K562 (cell line): ENCODE results near the gene ARHGAP42. TPM values are rescaled to one million over a fixed set of nuclear protein-coding genes. Genes with fewer than 3 reads are reported as not detected.

ENCODE experiments used
- ATAC-seq: fragments of 200-7000 bp; cut with Tn5 transposase; 3 replicates; pipeline ENCODE4 v1.9.1; 2020; ENCODE audit warnings: moderate library complexity
- BruUV-seq: library from RNA; stranded (reverse); fragments of 400-500 nt; replicated peaks from 2 replicates; lab custom pipeline; 2021; lab: Mats Ljungman, UMichigan
- CTCF ChIA-PET: fragments of 300-600 bp; formaldehyde crosslinking; extraction: SDS; loops from one replicate; lab custom pipeline; 2021; ENCODE audit warnings: low intra/inter-chr PET ratio; lab: Yijun Ruan, JAX
- POLR2A ChIA-PET: fragments of 300-600, 350-650 bp; sonication (Branson Sonifier 250); formaldehyde crosslinking; extraction: SDS; loops from one replicate; lab custom pipeline; 2021; ENCODE audit warnings: antibody characterized with exemption, inconsistent platforms; lab: Yijun Ruan, JAX
- DNase-seq, 4 experiments: peaks; one replicate each; pipeline versions ENCODE4 v3.0.0 to v3.0.0-alpha.2; 2011 to 2018; ENCODE audit warnings: low spot score in 3 of 4, mixed read lengths in 3 of 4; ENCODE audit errors: extremely low read depth in 1 of 4
- FAIRE-seq: peaks from 2 replicates; lab custom pipeline; 2011; peaks lifted over from hg19 to GRCh38; lab: Jason Lieb, UNC
- H2AFZ ChIP-seq: 2 replicates; pipeline ENCODE4 v1.6.0; 2011; ENCODE audit warnings: low read depth, low read length, control low read depth, inconsistent platforms
- H3K27ac ChIP-seq: fragments of 200-600 bp; 3 replicates; pipeline ENCODE4 v1.8.0; 2011; ENCODE audit warnings: low read depth, mild to moderate bottlenecking, control low read depth, inconsistent platforms, low read length, moderate library complexity, mixed read lengths; ENCODE audit errors: extremely low read depth
- H3K27me3 ChIP-seq, 2 experiments: fragments of 300-600 bp in 1 of 2; 2 replicates in 1 of 2; 3 replicates in 1 of 2; pipeline versions ENCODE4 v1.6.0 to v1.8.0; 2011; ENCODE audit warnings: inconsistent platforms in 2 of 2, low read length in 2 of 2, mild to moderate bottlenecking in 1 of 2, mixed read lengths in 1 of 2, moderate library complexity in 1 of 2; ENCODE audit not compliant: control insufficient read depth in 2 of 2, insufficient read depth in 2 of 2
- H3K36me3 ChIP-seq: fragments of 300-600 bp; 3 replicates; pipeline ENCODE4 v1.8.0; 2011; ENCODE audit warnings: mild to moderate bottlenecking, low read length, inconsistent platforms; ENCODE audit not compliant: control insufficient read depth, insufficient read depth
- H3K4me1 ChIP-seq, 2 experiments: fragments of 200-600 bp in 1 of 2; replicated peaks in 1 of 2; 2 replicates in 1 of 2; 3 replicates in 1 of 2; pipeline versions ENCODE4 v1.5.1 to v1.8.0; 2011; ENCODE audit warnings: inconsistent platforms in 2 of 2, low read length in 2 of 2, mild to moderate bottlenecking in 1 of 2, mixed read lengths in 1 of 2, moderate library complexity in 1 of 2; ENCODE audit not compliant: control insufficient read depth in 2 of 2, insufficient read depth in 2 of 2
- H3K4me2 ChIP-seq: 2 replicates; pipeline ENCODE4 v1.6.1; 2011; ENCODE audit warnings: low read length, control low read depth, inconsistent platforms, mixed read lengths; ENCODE audit not compliant: insufficient read depth
- H3K4me3 ChIP-seq: fragments of 200-600 bp; sonication (generic), shearing (Covaris generic); 2 replicates; pipeline ENCODE4 v1.5.1; 2016; ENCODE audit warnings: control low read depth, inconsistent platforms
- H3K79me2 ChIP-seq: fragments of 200-600 bp; 3 replicates; pipeline ENCODE4 v1.8.0; 2011; ENCODE audit warnings: low read length, inconsistent platforms; ENCODE audit not compliant: control insufficient read depth, insufficient read depth
- H3K9ac ChIP-seq, 2 experiments: 2 replicates each; pipeline versions ENCODE4 v1.6.0 to v1.6.1; 2011; ENCODE audit warnings: low read depth in 2 of 2, low read length in 2 of 2, control low read depth in 1 of 2, inconsistent platforms in 1 of 2, mild to moderate bottlenecking in 1 of 2, mixed read lengths in 1 of 2; ENCODE audit not compliant: insufficient read depth in 1 of 2
- H3K9me1 ChIP-seq: one replicate; pipeline ENCODE4 v1.6.0; 2011; ENCODE audit warnings: inconsistent platforms, mild to moderate bottlenecking, low read length, moderate library complexity; ENCODE audit not compliant: control insufficient read depth, insufficient read depth
- H3K9me3 ChIP-seq: replicated peaks from 2 replicates; pipeline ENCODE4 v1.5.1; 2011; ENCODE audit warnings: low read depth, low read length, inconsistent platforms; ENCODE audit not compliant: control insufficient read depth, insufficient read depth
- H4K20me1 ChIP-seq: replicated peaks from 2 replicates; pipeline ENCODE4 v1.6.1; 2011; ENCODE audit warnings: low read length, inconsistent platforms, mixed read lengths; ENCODE audit not compliant: control insufficient read depth, insufficient read depth
- ADNP ChIP-seq: fragments of 200-800 bp; sonication (Bioruptor generic); IDR thresholded peaks from 2 replicates; pipeline ENCODE4 v1.6.1; 2016; ENCODE audit warnings: missing genetic modification characterization, missing compliant biosample characterization
- BHLHE40 ChIP-seq: IDR thresholded peaks from 2 replicates; pipeline ENCODE4 v1.6.1; 2011; ENCODE audit warnings: low read length, improper control_type of control experiment
- PHF20 ChIP-seq: fragments of 450-650 bp; IDR thresholded peaks from 2 replicates; pipeline ENCODE4 v1.6.1; 2018; ENCODE audit not compliant: partially characterized antibody
- RBM14 ChIP-seq: fragments of 200-400 bp; formaldehyde crosslinking; IDR thresholded peaks from 2 replicates; pipeline ENCODE4 v1.6.1; 2018; ENCODE audit warnings: low read depth, mild to moderate bottlenecking, low read length, moderate library complexity, borderline replicate concordance; ENCODE audit not compliant: insufficient read depth
- SRSF1 ChIP-seq: fragments of 200-400 bp; formaldehyde crosslinking; IDR thresholded peaks from 2 replicates; pipeline ENCODE4 v1.6.1; 2017; ENCODE audit warnings: mild to moderate bottlenecking, low read depth, low read length, moderate library complexity
- TRIM28 ChIP-seq: fragments of 450-650 bp; IDR thresholded peaks from 2 replicates; pipeline ENCODE4 v1.6.1; 2017
- TSC22D4 ChIP-seq: fragments of 450-650 bp; IDR thresholded peaks from 2 replicates; pipeline ENCODE4 v1.6.1; 2016; ENCODE audit warnings: missing genetic modification characterization, missing biosample characterization, control low read depth
- YBX1 ChIP-seq: fragments of 450-650 bp; IDR thresholded peaks from 2 replicates; pipeline ENCODE4 v1.7.1; 2016; ENCODE audit warnings: mild to moderate bottlenecking
- ZNF217 ChIP-seq: sonication (generic); formaldehyde crosslinking; IDR thresholded peaks from 2 replicates; pipeline ENCODE4 v1.8.0; 2022; ENCODE audit warnings: mild to moderate bottlenecking, missing genetic modification reagents
- ZNF274 ChIP-seq: IDR thresholded peaks from 2 replicates; pipeline ENCODE4 v1.6.1; 2011; ENCODE audit warnings: low read depth, mild to moderate bottlenecking, low read length, moderate library complexity, borderline replicate concordance
- ZSCAN29 ChIP-seq: fragments of 450-650 bp; IDR thresholded peaks from 2 replicates; pipeline ENCODE4 v1.6.1; 2017
- WGBS: fragments of 100-300 bp; shearing (Covaris generic); methylation state at CpG from one replicate; pipeline ENCODE4 v1.1.6; 2016; ENCODE audit warnings: low coverage, mixed read lengths; ENCODE audit not compliant: insufficient coverage; ENCODE audit errors: missing lambda C conversion rate; 5-methylcytosine and 5-hydroxymethylcytosine counted together
- in situ Hi-C: fragments of 300-500 bp; cut with MboI; formaldehyde crosslinking; loops from 4 replicates; pipeline ENCODE4 v1.15.0; 2018; ENCODE audit warnings: inconsistent platforms, mixed read lengths
- intact Hi-C: fragments of 100-400 bp; cut with micrococcal nuclease; formaldehyde crosslinking; loops from 2 replicates; pipeline ENCODE4 v1.14.2; 2022
- polyA plus RNA-seq, 8 experiments: library from polyadenylated mRNA; depleted of rRNA in 4 of 8; stranded (reverse) in 5 of 8; unstranded in 3 of 8; fragments of >200 nt; fragmentation: Nextera tagmentation in 2 of 8; fragmentation: Illumina TruSeq in 1 of 8; extraction: Ambion mirVana in 2 of 8; extraction: Trizol in 1 of 8; gene quantifications; 2 replicates each; pipeline versions ENCODE4 v1.2.1 to v1.2.3, GENCODE V29; 2011 to 2014; ENCODE audit warnings: inconsistent platforms in 1 of 8, missing spikeins in 1 of 8
- total RNA-seq, 7 experiments: library from RNA; depleted of rRNA in 6 of 7; stranded (reverse); fragments of >200 nt in 6 of 7; fragmentation: Illumina TruSeq in 2 of 7; extraction: Trizol in 2 of 7; gene quantifications; 2 replicates each; pipeline versions ENCODE4 v1.2.1 to v1.2.3, GENCODE V29; 2011 to 2021; ENCODE audit warnings: low replicate concordance in 1 of 7
- TF ChIP-seq, protein P1 (sequence below): sonication (generic); formaldehyde crosslinking; IDR thresholded peaks from 2 replicates; pipeline ENCODE4 v1.8.1; 2023; ENCODE audit warnings: mild to moderate bottlenecking, missing genetic modification reagents
- TF ChIP-seq, protein P2 (sequence below): fragments of 250-450 bp; sonication (Bioruptor Pico); IDR thresholded peaks from 2 replicates; pipeline ENCODE4 v1.4.0; 2020

ARHGAP42 gene
- total and polyA plus RNA-seq, 9 of the 15 experiments (the other 6 are each of a cell fraction or from before 2014, with no cell fraction given), result 0.95 to 6.1 (median 2.4) TPM

DNA sequence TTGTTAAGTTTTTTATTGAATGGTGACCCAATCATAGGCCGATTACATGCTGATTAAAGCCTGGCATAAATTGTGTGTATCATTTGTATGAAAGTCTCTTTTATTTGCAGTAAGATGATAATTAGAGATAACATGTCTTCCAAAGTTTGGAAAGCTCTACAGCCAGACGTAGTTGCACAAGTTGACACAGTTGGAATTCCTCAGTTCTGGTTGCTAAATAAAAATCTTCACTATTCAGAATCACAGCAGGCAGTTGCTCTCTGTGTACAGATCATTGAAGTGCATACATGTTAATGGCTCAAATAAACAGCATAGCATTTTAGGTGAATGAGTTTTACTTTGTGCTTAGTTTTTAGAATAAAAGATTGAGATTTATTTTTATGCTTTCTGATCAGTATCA is 69.5 kb downstream of the ARHGAP42 start (continued):
- TF ChIP-seq, protein P1, sequence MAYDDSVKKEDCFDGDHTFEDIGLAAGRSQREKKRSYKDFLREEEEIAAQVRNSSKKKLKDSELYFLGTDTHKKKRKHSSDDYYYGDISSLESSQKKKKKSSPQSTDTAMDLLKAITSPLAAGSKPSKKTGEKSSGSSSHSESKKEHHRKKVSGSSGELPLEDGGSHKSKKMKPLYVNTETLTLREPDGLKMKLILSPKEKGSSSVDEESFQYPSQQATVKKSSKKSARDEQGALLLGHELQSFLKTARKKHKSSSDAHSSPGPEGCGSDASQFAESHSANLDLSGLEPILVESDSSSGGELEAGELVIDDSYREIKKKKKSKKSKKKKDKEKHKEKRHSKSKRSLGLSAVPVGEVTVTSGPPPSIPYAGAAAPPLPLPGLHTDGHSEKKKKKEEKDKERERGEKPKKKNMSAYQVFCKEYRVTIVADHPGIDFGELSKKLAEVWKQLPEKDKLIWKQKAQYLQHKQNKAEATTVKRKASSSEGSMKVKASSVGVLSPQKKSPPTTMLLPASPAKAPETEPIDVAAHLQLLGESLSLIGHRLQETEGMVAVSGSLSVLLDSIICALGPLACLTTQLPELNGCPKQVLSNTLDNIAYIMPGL (CRISPR knock-in tag), result no peak
- no peak for TF ChIP-seq BHLHE40

DNA sequence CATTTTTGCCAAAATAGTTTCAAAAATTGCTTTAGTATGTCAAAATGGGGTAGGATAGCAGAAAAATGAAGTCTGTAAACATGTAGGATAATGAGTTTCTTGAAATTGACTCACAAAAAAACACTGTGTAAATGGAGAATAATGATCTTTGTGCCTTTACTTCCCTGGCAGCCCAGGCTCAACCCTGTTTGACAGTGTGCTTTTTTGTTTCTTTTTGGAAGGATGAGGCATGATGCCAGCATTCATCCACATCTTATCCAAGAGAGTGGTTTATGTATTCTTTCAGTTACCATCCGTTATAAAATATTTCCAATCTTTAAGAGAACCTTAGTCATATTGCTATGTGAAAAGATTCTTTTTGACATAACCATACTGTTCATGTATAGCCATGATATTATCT is 70.6 kb downstream of the ARHGAP42 start:
- in situ Hi-C loops, result no loop called here
- Histone ChIP-seq H3K4me3 (no peak overlapping the region), H4K20me1 (no peaks in the 10 kb centered on the region), H3K9ac (no peak overlapping the region), H2AFZ (no peak overlapping the region), H3K9me1 (no peaks in the 10 kb centered on the region), H3K27me3 (no peaks in the 10 kb centered on the region), H3K4me1 (peaks cover 0 to 2% of the 10 kb centered on the region in 2 experiments; a peak in 2 of 5 replicates), H3K27ac (no peak overlapping the region), H3K79me2 (no peaks in the 10 kb centered on the region), H3K36me3 (no peaks in the 10 kb centered on the region), H3K9me3 (no peaks in the 10 kb centered on the region), H3K4me2 (no peak overlapping the region)
- ChIA-PET POLR2A (no interaction called here), CTCF (no interaction called here)
- no peak for DNase-seq
- no peak for FAIRE-seq
- BruUV-seq, result no TSS peak
- no peak for ATAC-seq
- intact Hi-C loops, result no loop called here
- 33% methylated on average over 1 of the region's 1 CpG for whole genome bisulfite sequencing
- TF ChIP-seq ADNP (tag), result no peak
- no peak for TF ChIP-seq BHLHE40
- no peak for TF ChIP-seq ZNF217 (CRISPR knock-in tag)
- no peak for TF ChIP-seq YBX1
- TF ChIP-seq ZSCAN29, result no peak
- no peak for TF ChIP-seq TSC22D4 (tag)
- no peak for TF ChIP-seq ZNF274
- TF ChIP-seq RBM14, result no peak
- TF ChIP-seq SRSF1, result no peak
- TF ChIP-seq PHF20, result no peak
- no peak for TF ChIP-seq TRIM28
- TF ChIP-seq, protein P2, sequence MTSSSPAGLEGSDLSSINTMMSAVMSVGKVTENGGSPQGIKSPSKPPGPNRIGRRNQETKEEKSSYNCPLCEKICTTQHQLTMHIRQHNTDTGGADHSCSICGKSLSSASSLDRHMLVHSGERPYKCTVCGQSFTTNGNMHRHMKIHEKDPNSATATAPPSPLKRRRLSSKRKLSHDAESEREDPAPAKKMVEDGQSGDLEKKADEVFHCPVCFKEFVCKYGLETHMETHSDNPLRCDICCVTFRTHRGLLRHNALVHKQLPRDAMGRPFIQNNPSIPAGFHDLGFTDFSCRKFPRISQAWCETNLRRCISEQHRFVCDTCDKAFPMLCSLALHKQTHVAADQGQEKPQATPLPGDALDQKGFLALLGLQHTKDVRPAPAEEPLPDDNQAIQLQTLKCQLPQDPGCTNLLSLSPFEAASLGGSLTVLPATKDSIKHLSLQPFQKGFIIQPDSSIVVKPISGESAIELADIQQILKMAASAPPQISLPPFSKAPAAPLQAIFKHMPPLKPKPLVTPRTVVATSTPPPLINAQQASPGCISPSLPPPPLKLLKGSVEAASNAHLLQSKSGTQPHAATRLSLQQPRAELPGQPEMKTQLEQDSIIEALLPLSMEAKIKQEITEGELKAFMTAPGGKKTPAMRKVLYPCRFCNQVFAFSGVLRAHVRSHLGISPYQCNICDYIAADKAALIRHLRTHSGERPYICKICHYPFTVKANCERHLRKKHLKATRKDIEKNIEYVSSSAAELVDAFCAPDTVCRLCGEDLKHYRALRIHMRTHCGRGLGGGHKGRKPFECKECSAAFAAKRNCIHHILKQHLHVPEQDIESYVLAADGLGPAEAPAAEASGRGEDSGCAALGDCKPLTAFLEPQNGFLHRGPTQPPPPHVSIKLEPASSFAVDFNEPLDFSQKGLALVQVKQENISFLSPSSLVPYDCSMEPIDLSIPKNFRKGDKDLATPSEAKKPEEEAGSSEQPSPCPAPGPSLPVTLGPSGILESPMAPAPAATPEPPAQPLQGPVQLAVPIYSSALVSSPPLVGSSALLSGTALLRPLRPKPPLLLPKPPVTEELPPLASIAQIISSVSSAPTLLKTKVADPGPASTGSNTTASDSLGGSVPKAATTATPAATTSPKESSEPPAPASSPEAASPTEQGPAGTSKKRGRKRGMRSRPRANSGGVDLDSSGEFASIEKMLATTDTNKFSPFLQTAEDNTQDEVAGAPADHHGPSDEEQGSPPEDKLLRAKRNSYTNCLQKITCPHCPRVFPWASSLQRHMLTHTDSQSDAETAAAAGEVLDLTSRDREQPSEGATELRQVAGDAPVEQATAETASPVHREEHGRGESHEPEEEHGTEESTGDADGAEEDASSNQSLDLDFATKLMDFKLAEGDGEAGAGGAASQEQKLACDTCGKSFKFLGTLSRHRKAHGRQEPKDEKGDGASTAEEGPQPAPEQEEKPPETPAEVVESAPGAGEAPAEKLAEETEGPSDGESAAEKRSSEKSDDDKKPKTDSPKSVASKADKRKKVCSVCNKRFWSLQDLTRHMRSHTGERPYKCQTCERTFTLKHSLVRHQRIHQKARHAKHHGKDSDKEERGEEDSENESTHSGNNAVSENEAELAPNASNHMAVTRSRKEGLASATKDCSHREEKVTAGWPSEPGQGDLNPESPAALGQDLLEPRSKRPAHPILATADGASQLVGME (CRISPR knock-in tag), result no peak
